Hepatocyte (in vitro differentiated cells): Measurements from ENCODE around the gene DMC1.

Experiments used
- EZH2phosphoT487 ChIP-seq: fragments of 200-600 bp; sonication (generic); IDR thresholded peaks from one replicate; pipeline ENCODE4 v1.6.1; 2018; ENCODE audit warnings: antibody characterized with exemption, mild to moderate bottlenecking, low read depth, moderate library complexity; ENCODE audit not compliant: unreplicated experiment, severe bottlenecking
- TF ChIP-seq, protein P1 (sequence below): fragments of 200-600 bp; sonication (generic); IDR thresholded peaks from 2 replicates; pipeline ENCODE4 v1.5.1; 2016; ENCODE audit warnings: antibody characterized with exemption, mild to moderate bottlenecking; ENCODE audit not compliant: poor library complexity

- TF ChIP-seq, protein P1, sequence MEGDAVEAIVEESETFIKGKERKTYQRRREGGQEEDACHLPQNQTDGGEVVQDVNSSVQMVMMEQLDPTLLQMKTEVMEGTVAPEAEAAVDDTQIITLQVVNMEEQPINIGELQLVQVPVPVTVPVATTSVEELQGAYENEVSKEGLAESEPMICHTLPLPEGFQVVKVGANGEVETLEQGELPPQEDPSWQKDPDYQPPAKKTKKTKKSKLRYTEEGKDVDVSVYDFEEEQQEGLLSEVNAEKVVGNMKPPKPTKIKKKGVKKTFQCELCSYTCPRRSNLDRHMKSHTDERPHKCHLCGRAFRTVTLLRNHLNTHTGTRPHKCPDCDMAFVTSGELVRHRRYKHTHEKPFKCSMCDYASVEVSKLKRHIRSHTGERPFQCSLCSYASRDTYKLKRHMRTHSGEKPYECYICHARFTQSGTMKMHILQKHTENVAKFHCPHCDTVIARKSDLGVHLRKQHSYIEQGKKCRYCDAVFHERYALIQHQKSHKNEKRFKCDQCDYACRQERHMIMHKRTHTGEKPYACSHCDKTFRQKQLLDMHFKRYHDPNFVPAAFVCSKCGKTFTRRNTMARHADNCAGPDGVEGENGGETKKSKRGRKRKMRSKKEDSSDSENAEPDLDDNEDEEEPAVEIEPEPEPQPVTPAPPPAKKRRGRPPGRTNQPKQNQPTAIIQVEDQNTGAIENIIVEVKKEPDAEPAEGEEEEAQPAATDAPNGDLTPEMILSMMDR: no peak
- no peak for TF ChIP-seq EZH2phosphoT487
Observed at GRCh38 chr22:38540701-38541100, 29.3 kb downstream of the DMC1 start.
